ENCODE results near the gene ZNF438.
A peak's percentile ranks its signal among the peaks of the same experiment; 100 is the strongest.

The ZNF438 gene

DNA sequence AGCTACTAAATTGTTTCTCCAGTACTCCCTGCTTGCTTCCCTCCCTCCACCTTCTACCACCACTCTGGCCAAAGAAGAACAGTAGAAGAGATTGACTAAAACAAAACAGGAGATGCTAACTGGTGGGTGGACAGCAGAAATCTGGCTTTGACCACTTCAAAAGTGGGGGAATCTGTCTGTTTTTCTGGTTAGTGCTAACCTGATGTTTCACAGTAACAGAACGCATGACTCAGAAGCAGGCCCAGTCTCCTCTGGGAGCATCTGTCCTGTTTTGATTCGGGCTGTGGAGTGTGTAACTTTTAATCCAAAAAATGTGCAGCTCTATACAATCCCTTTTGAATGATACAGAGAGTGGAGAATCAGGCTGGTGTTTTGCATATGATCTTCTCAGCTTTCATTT is 32.7 kb upstream of the ZNF438 start:
- Histone ChIP-seq H3K27me3 (ENCODE audit: control insufficient read depth in 1 of 2, insufficient read depth in 1 of 2, low read length in 2 of 2) (no peaks in the 10 kb centered on the region), H3K18ac (ENCODE audit: low read depth in 1 of 2, low read length in 2 of 2) (peak overlapping the region; percentile 46 to 67), H3K36me3 (ENCODE audit: control insufficient read depth in 1 of 2, insufficient read depth in 2 of 2, low read depth in 1 of 2, low read length in 2 of 2) (no peaks in the 10 kb centered on the region), H3K79me1 (replicated peaks; ENCODE audit: low read length, poor library complexity, severe bottlenecking) (no peaks in the 10 kb centered on the region), H3K9ac (ENCODE audit: low read length) (peak overlapping the region; percentile 73), H3K4me3 (ENCODE audit: insufficient read depth in 1 of 2, low read depth in 1 of 2, low read length in 2 of 2) (peak overlapping the region in 1 of 2 experiments; percentile 50), H2BK120ac (ENCODE audit: low read depth, low read length) (no peak overlapping the region), H3K4me1 (ENCODE audit: control insufficient read depth, insufficient read depth, low read depth, low read length) (peaks cover 6% of the 10 kb centered on the region), H2BK15ac (ENCODE audit: low read depth, poor library complexity, severe bottlenecking) (no peak overlapping the region), H3K23ac (ENCODE audit: low read length in 2 of 2) (no peak overlapping the region), H2AK5ac (ENCODE audit: low read length, severe bottlenecking) (no peak overlapping the region), H3K9me3 (ENCODE audit: control insufficient read depth, low read length) (no peaks in the 10 kb centered on the region), H3K14ac (ENCODE audit: low read length in 2 of 2) (no peak overlapping the region), H4K8ac (ENCODE audit: low read length) (peak overlapping the region; percentile 45), H3K4ac (ENCODE audit: low read depth in 1 of 2, low read length in 2 of 2) (peak overlapping the region in 1 of 2 experiments; percentile 77), H3K4me2 (ENCODE audit: low read length, poor library complexity, severe bottlenecking) (peak overlapping the region; percentile 19), H3K27ac (ENCODE audit: low read length, poor library complexity, severe bottlenecking) (peak overlapping the region; percentile 54), H2BK5ac (ENCODE audit: low read depth, low read length, poor library complexity, severe bottlenecking) (no peak overlapping the region), H2BK12ac (ENCODE audit: low read length in 2 of 2) (peak overlapping the region in 1 of 2 experiments; percentile 46), H2AFZ (ENCODE audit: low read depth, low read length) (no peak overlapping the region), H4K91ac (ENCODE audit: low read length) (no peak overlapping the region)
- 25% methylated on average over 1 of the region's 2 CpGs for WGBS
- DNase-seq, result peak; percentile 58

DNA sequence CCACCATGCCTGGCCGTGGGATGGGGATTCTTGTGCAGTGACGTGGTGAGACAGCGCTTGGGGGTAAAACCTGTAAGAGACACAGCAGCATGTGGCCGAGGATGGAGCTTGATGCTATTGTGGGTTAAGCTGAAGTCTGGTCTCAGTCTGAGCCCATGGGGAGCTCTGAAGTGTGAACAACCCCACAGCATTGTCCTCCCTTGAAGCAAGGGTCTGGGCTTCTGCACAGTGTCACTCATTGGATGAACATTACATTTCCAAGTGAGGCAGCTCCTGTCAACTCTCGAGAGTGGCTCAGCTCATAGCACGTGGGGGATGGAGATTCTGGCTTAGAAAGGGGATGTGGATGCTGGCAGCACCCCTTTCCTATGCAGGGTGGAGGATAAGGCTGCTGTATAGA is 32.2 kb upstream of the ZNF438 start:
- peaks cover 7% of the 10 kb centered on the region for H3K4me1 ChIP-seq (ENCODE audit: control insufficient read depth, insufficient read depth, low read depth, low read length)
- WGBS, result 75% methylated on average over 6 of the region's 6 CpGs
- H2BK12ac ChIP-seq (ENCODE audit: low read length in 2 of 2), result peak overlapping the region; percentile 46 to 92
- peak overlapping the region; percentile 22 for H2AK5ac ChIP-seq (ENCODE audit: low read length, severe bottlenecking)
- no peaks in the 10 kb centered on the region for H3K9me3 ChIP-seq (ENCODE audit: control insufficient read depth, low read length)
- H3K27me3 ChIP-seq (ENCODE audit: control insufficient read depth in 1 of 2, insufficient read depth in 1 of 2, low read length in 2 of 2), result no peaks in the 10 kb centered on the region
- H3K4me2 ChIP-seq (ENCODE audit: low read length, poor library complexity, severe bottlenecking), result no peak overlapping the region
- peak overlapping the region; percentile 54 for H3K27ac ChIP-seq (ENCODE audit: low read length, poor library complexity, severe bottlenecking)
- peak overlapping the region; percentile 73 for H3K9ac ChIP-seq (ENCODE audit: low read length)
- peak overlapping the region; percentile 50 for H2BK120ac ChIP-seq (ENCODE audit: low read depth, low read length)
- peak overlapping the region; percentile 74 for H4K8ac ChIP-seq (ENCODE audit: low read length)
- H2BK5ac ChIP-seq (ENCODE audit: low read depth, low read length, poor library complexity, severe bottlenecking), result no peak overlapping the region
- H4K91ac ChIP-seq (ENCODE audit: low read length), result no peak overlapping the region
- H3K79me1 ChIP-seq (replicated peaks; ENCODE audit: low read length, poor library complexity, severe bottlenecking), result no peaks in the 10 kb centered on the region
- no peaks in the 10 kb centered on the region for H3K36me3 ChIP-seq (ENCODE audit: control insufficient read depth in 1 of 2, insufficient read depth in 2 of 2, low read depth in 1 of 2, low read length in 2 of 2)
- H2AFZ ChIP-seq (ENCODE audit: low read depth, low read length), result peak overlapping the region; percentile 10
- peak overlapping the region in 1 of 2 experiments; percentile 50 for H3K4me3 ChIP-seq (ENCODE audit: insufficient read depth in 1 of 2, low read depth in 1 of 2, low read length in 2 of 2)
- H3K14ac ChIP-seq (ENCODE audit: low read length in 2 of 2), result peak overlapping the region in 1 of 2 experiments; percentile 35
- peak overlapping the region; percentile 9 to 77 for H3K4ac ChIP-seq (ENCODE audit: low read depth in 1 of 2, low read length in 2 of 2)
- peak overlapping the region in 1 of 2 experiments; percentile 23 for H3K23ac ChIP-seq (ENCODE audit: low read length in 2 of 2)
- H2BK15ac ChIP-seq (ENCODE audit: low read depth, poor library complexity, severe bottlenecking), result no peak overlapping the region
- DNase-seq, result no peak
- peak overlapping the region; percentile 46 to 67 for H3K18ac ChIP-seq (ENCODE audit: low read depth in 1 of 2, low read length in 2 of 2)

- H3K36me3 ChIP-seq (ENCODE audit: control insufficient read depth in 1 of 2, insufficient read depth in 2 of 2, low read depth in 1 of 2, low read length in 2 of 2), result no peaks in the 10 kb centered on the region
- H3K79me1 ChIP-seq (replicated peaks; ENCODE audit: low read length, poor library complexity, severe bottlenecking), result no peaks in the 10 kb centered on the region
- peak overlapping the region in 1 of 2 experiments; percentile 1 for H3K4me3 ChIP-seq (ENCODE audit: insufficient read depth in 1 of 2, low read depth in 1 of 2, low read length in 2 of 2)
- 86% methylated on average over 3 of the region's 6 CpGs for WGBS
- DNase-seq, result no peak
- no peak overlapping the region for H3K14ac ChIP-seq (ENCODE audit: low read length in 2 of 2)
- H3K9ac ChIP-seq (ENCODE audit: low read length), result peak overlapping the region; percentile 55
- no peak overlapping the region for H4K91ac ChIP-seq (ENCODE audit: low read length)
- H2BK15ac ChIP-seq (ENCODE audit: low read depth, poor library complexity, severe bottlenecking), result no peak overlapping the region
- no peak overlapping the region for H2BK5ac ChIP-seq (ENCODE audit: low read depth, low read length, poor library complexity, severe bottlenecking)
- no peak overlapping the region for H3K18ac ChIP-seq (ENCODE audit: low read depth in 1 of 2, low read length in 2 of 2)
- H3K4ac ChIP-seq (ENCODE audit: low read depth in 1 of 2, low read length in 2 of 2), result no peak overlapping the region
- H3K4me1 ChIP-seq (ENCODE audit: control insufficient read depth, insufficient read depth, low read depth, low read length), result peaks cover 7% of the 10 kb centered on the region
- H2BK12ac ChIP-seq (ENCODE audit: low read length in 2 of 2), result no peak overlapping the region
- H3K23ac ChIP-seq (ENCODE audit: low read length in 2 of 2), result no peak overlapping the region
- H3K9me3 ChIP-seq (ENCODE audit: control insufficient read depth, low read length), result no peaks in the 10 kb centered on the region
- H3K27ac ChIP-seq (ENCODE audit: low read length, poor library complexity, severe bottlenecking), result no peak overlapping the region
- H2AFZ ChIP-seq (ENCODE audit: low read depth, low read length), result no peak overlapping the region
- H2AK5ac ChIP-seq (ENCODE audit: low read length, severe bottlenecking), result no peak overlapping the region
- no peak overlapping the region for H4K8ac ChIP-seq (ENCODE audit: low read length)
- H3K27me3 ChIP-seq (ENCODE audit: control insufficient read depth in 1 of 2, insufficient read depth in 1 of 2, low read length in 2 of 2), result no peaks in the 10 kb centered on the region
- no peak overlapping the region for H3K4me2 ChIP-seq (ENCODE audit: low read length, poor library complexity, severe bottlenecking)
- no peak overlapping the region for H2BK120ac ChIP-seq (ENCODE audit: low read depth, low read length)
Measured at GRCh38 chr10:31062856-31063255, 31.2 kb upstream of the ZNF438 start.

DNA sequence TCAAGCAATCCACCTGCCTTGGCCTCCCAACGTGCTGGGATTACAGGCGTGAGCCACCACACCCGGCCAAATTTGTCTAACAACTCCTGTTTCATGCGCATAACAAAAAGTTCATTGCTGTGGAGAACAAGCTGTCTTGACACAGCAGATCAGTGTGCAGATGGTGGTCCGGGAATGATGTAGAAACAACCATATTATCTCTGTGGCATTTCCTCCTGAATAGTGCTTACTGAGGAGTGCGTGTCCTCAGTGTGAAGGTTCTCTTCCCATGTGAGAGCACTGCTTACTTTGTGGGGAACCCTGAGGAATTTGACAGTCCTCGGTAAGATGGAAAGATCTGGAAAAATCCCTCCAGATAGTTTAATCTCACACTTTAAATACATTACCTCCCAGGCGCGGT is 30.3 kb upstream of the ZNF438 start:
- Histone ChIP-seq H3K4me1 (ENCODE audit: control insufficient read depth, insufficient read depth, low read depth, low read length) (peaks cover 7% of the 10 kb centered on the region), H3K4me3 (ENCODE audit: insufficient read depth in 1 of 2, low read depth in 1 of 2, low read length in 2 of 2) (no peak overlapping the region), H3K4ac (ENCODE audit: low read depth in 1 of 2, low read length in 2 of 2) (no peak overlapping the region), H3K14ac (ENCODE audit: low read length in 2 of 2) (no peak overlapping the region), H3K36me3 (ENCODE audit: control insufficient read depth in 1 of 2, insufficient read depth in 2 of 2, low read depth in 1 of 2, low read length in 2 of 2) (no peaks in the 10 kb centered on the region), H3K79me1 (replicated peaks; ENCODE audit: low read length, poor library complexity, severe bottlenecking) (no peaks in the 10 kb centered on the region), H4K8ac (ENCODE audit: low read length) (no peak overlapping the region), H2BK15ac (ENCODE audit: low read depth, poor library complexity, severe bottlenecking) (no peak overlapping the region), H3K9ac (ENCODE audit: low read length) (no peak overlapping the region), H3K18ac (ENCODE audit: low read depth in 1 of 2, low read length in 2 of 2) (no peak overlapping the region), H2AK5ac (ENCODE audit: low read length, severe bottlenecking) (no peak overlapping the region), H2BK120ac (ENCODE audit: low read depth, low read length) (no peak overlapping the region), H2BK5ac (ENCODE audit: low read depth, low read length, poor library complexity, severe bottlenecking) (no peak overlapping the region), H3K9me3 (ENCODE audit: control insufficient read depth, low read length) (no peaks in the 10 kb centered on the region), H3K23ac (ENCODE audit: low read length in 2 of 2) (no peak overlapping the region), H3K4me2 (ENCODE audit: low read length, poor library complexity, severe bottlenecking) (no peak overlapping the region), H4K91ac (ENCODE audit: low read length) (no peak overlapping the region), H3K27me3 (ENCODE audit: control insufficient read depth in 1 of 2, insufficient read depth in 1 of 2, low read length in 2 of 2) (no peaks in the 10 kb centered on the region), H2AFZ (ENCODE audit: low read depth, low read length) (no peak overlapping the region), H2BK12ac (ENCODE audit: low read length in 2 of 2) (no peak overlapping the region), H3K27ac (ENCODE audit: low read length, poor library complexity, severe bottlenecking) (no peak overlapping the region)
- 98% methylated on average over 9 of the region's 9 CpGs for WGBS
- no peak for DNase-seq

All from mesenchymal stem cell (in vitro differentiated cells and primary cell).